AG04450 (cell line): Measurements from ENCODE around the gene OR1S1. TPM values are rescaled to one million over a fixed set of nuclear protein-coding genes. Genes with fewer than 3 reads are reported as not detected.

Experiments
- CTCF ChIA-PET: fragments of 300-600, 350-600 bp; formaldehyde crosslinking; extraction: SDS; loops from one replicate; lab custom pipeline; 2022; ENCODE audit warnings: antibody characterized with exemption, inconsistent platforms; lab: Charles Lee
- POLR2A ChIA-PET: fragments of 350-600 bp; formaldehyde crosslinking; extraction: SDS; loops from one replicate; lab custom pipeline; 2021; ENCODE audit warnings: antibody characterized with exemption, inconsistent platforms; lab: Yijun Ruan, JAX
- DNase-seq: peaks from one replicate; pipeline ENCODE4 v3.0.0-alpha.2; 2011; ENCODE audit warnings: low read depth, low spot score
- H3K27ac ChIP-seq: one replicate; pipeline ENCODE4 v1.5.1; 2012; ENCODE audit warnings: low read depth, low read length, control low read depth
- H3K27me3 ChIP-seq: one replicate; pipeline ENCODE4 v1.6.0; 2012; ENCODE audit warnings: low read length; ENCODE audit not compliant: control insufficient read depth, insufficient read depth
- H3K4me3 ChIP-seq: 2 replicates; pipeline ENCODE4 v1.5.1; 2011; ENCODE audit warnings: mild to moderate bottlenecking, low read depth, low read length, control low read depth
- H3K9me3 ChIP-seq: 2 replicates; pipeline ENCODE4 v1.5.1; 2012; ENCODE audit warnings: low read length; ENCODE audit not compliant: control insufficient read depth, insufficient read depth
- polyA plus RNA-seq: library from polyadenylated mRNA; depleted of rRNA; stranded (reverse); fragments of >200 nt; gene quantifications from 2 replicates; pipeline ENCODE4 v1.2.3, GENCODE V29; 2011
- TF ChIP-seq, protein P1 (sequence below): IDR thresholded peaks from 2 replicates; pipeline ENCODE4 v1.5.1; 2011; ENCODE audit warnings: low read depth, low read length, control low read depth, inconsistent platforms

OR1S1 gene
- polyA plus RNA-seq, 1 experiment = not detected

DNA sequence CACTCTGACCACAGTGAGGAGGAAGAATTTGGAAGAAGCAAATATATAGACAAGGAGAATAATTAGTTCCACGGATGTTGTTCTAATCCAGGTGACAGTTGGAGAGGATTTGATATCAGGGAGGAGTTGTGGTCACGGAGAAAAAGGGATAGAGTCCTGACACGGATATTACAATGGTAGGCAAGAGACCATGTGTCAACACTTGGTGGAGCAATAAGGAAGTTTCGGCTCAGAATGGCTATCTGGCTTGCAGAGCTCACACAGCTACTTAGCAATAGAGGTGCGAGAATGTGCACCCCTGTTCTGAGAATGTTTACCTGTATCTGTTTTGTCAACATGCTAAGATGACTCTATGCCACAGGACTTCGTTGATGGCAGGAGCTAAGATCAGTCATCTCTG is 34.1 kb upstream of the OR1S1 start:
- POLR2A ChIA-PET = no interaction called here
- TF ChIP-seq, protein P1, sequence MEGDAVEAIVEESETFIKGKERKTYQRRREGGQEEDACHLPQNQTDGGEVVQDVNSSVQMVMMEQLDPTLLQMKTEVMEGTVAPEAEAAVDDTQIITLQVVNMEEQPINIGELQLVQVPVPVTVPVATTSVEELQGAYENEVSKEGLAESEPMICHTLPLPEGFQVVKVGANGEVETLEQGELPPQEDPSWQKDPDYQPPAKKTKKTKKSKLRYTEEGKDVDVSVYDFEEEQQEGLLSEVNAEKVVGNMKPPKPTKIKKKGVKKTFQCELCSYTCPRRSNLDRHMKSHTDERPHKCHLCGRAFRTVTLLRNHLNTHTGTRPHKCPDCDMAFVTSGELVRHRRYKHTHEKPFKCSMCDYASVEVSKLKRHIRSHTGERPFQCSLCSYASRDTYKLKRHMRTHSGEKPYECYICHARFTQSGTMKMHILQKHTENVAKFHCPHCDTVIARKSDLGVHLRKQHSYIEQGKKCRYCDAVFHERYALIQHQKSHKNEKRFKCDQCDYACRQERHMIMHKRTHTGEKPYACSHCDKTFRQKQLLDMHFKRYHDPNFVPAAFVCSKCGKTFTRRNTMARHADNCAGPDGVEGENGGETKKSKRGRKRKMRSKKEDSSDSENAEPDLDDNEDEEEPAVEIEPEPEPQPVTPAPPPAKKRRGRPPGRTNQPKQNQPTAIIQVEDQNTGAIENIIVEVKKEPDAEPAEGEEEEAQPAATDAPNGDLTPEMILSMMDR = no peak

DNA sequence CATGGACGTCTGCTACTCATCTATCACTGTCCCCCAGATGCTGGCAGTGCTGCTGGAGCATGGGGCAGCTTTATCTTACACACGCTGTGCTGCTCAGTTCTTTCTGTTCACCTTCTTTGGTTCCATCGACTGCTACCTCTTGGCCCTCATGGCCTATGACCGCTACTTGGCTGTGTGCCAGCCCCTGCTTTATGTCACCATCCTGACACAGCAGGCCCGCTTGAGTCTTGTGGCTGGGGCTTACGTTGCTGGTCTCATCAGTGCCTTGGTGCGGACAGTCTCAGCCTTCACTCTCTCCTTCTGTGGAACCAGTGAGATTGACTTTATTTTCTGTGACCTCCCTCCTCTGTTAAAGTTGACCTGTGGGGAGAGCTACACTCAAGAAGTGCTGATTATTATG is 32.9 kb upstream of the OR1S1 start:
- TF ChIP-seq, protein P1 = no peak
- no peak for DNase-seq
- Histone ChIP-seq H3K9me3 (no peaks in the 10 kb centered on the region), H3K4me3 (no peak overlapping the region), H3K27ac (no peak overlapping the region), H3K27me3 (no peaks in the 10 kb centered on the region)
- ChIA-PET POLR2A (no interaction called here), CTCF (no interaction called here)

More for the DNA sequence above, 34.1 kb upstream of the OR1S1 start:
- Histone ChIP-seq H3K4me3 (no peak overlapping the region), H3K9me3 (no peaks in the 10 kb centered on the region), H3K27me3 (no peaks in the 10 kb centered on the region), H3K27ac (no peak overlapping the region)
- CTCF ChIA-PET = no interaction called here
- no peak for DNase-seq

DNA sequence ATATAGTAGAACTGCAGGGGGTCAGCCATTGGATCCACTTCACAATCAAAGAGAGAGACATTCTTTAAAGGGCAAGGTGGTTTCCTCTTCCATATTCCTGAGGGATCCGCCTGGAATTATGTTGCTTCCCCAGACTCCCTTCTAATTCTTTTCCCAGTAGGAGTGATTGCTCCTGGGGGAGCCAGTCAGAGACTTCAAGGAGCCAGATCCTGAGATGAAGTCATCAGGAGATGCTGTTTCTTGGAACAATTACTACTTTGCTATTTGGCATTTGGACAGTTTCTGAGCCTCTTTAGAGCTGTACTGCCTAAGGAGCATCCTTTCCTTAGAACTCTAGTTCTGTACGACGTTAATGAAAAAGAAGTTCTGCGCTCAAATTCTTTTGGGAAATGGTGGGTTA is 25.6 kb upstream of the OR1S1 start:
- TF ChIP-seq, protein P1 = no peak
- CTCF ChIA-PET = no interaction called here
- POLR2A ChIA-PET = no interaction called here
- no peaks in the 10 kb centered on the region for H3K27me3 ChIP-seq
- H3K9me3 ChIP-seq = no peaks in the 10 kb centered on the region; the same call in 1 of the 2 replicates
- no peak for DNase-seq
- H3K4me3 ChIP-seq = no peak overlapping the region
- no peak overlapping the region for H3K27ac ChIP-seq

DNA sequence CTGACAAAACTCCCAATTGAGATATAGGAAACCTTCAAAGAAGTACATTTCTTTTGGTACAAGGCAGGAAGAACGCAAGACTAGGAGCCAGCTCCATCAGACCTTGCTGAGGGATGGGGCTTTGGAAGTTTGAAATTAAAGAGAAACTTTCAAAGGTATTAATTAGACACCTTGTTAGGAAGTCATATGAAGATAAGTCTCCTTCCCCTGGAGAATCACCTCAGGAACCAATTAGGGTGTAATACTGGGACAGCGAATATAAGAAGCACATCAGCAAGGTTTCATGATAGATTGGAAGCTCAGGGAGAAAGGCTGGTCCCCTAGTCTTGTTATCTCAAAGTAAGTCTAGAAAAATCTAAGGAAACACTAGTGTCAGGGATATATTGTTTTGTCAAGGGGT is 23.8 kb upstream of the OR1S1 start, which contains the start of gene OR9Q2:
Gene OR9Q2, plus strand, starts transcription at position 301 of the 400 bp plus-strand sequence. CDS start 1,421 bp downstream, outside the sequence.
- Histone ChIP-seq H3K27me3 (no peaks in the 10 kb centered on the region), H3K4me3 (no peak within 1 kb of the TSS), H3K9me3 (no peaks in the 10 kb centered on the region; the same call in 1 of the 2 replicates), H3K27ac (no peak within 1 kb of the TSS)
- TF ChIP-seq, protein P1 = no peak
- ChIA-PET CTCF (no interaction called here), POLR2A (no interaction called here)
- no peak for DNase-seq

DNA sequence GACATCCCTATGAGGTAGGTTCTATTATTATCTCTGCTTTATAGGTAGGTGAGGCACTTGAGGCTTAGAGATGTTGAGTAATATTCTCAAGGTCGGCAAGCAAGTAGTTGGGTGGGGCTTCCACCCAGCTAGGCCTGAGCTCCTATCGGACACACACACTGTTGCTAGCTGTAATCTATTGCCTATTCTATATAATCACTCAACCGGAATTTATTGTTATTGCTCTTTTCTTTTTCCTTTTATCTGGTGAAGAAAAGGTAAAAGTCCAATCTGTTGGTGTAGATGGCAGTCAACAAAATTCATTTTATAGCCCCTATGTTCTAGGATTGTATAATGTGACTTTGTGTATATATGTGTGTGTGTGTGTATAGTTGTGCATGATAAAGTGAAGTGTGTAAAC is 20.3 kb upstream of the OR1S1 start:
- no peaks in the 10 kb centered on the region; the same call in 1 of the 2 replicates for H3K9me3 ChIP-seq
- H3K27me3 ChIP-seq = no peaks in the 10 kb centered on the region
- no peak overlapping the region for H3K4me3 ChIP-seq
- ChIA-PET POLR2A (no interaction called here), CTCF (no interaction called here)
- TF ChIP-seq, protein P1 = no peak
- no peak overlapping the region for H3K27ac ChIP-seq
- no peak for DNase-seq
